GM06990 (cell line): ENCODE data around the gene BATF3.

ENCODE experiments used
- DNase-seq: peaks from one replicate; pipeline ENCODE4 v3.0.0-alpha.2; 2011; ENCODE audit not compliant: insufficient read length; ENCODE audit errors: extremely low read depth
- H3K27me3 ChIP-seq: replicated peaks from 2 replicates; pipeline ENCODE4 v1.6.0; 2011; ENCODE audit warnings: low read length; ENCODE audit not compliant: control insufficient read depth, insufficient read depth
- H3K36me3 ChIP-seq: 2 replicates; pipeline ENCODE4 v1.5.1; 2011; ENCODE audit warnings: low read length; ENCODE audit not compliant: control insufficient read depth, insufficient read depth
- H3K4me3 ChIP-seq: replicated peaks from 2 replicates; pipeline ENCODE4 v1.5.1; 2011; ENCODE audit warnings: low read depth, mild to moderate bottlenecking, control low read depth, low read length
- TF ChIP-seq, protein P1 (sequence below): IDR thresholded peaks from 2 replicates; pipeline ENCODE4 v1.5.1; 2011; ENCODE audit warnings: low read length, control low read depth, mild to moderate bottlenecking, inconsistent platforms; ENCODE audit not compliant: insufficient read depth, poor library complexity, severe bottlenecking

Gene BATF3

GRCh38 chr1:212701910-212702309, 2.3 kb upstream of the BATF3 start:
- TF ChIP-seq, protein P1, sequence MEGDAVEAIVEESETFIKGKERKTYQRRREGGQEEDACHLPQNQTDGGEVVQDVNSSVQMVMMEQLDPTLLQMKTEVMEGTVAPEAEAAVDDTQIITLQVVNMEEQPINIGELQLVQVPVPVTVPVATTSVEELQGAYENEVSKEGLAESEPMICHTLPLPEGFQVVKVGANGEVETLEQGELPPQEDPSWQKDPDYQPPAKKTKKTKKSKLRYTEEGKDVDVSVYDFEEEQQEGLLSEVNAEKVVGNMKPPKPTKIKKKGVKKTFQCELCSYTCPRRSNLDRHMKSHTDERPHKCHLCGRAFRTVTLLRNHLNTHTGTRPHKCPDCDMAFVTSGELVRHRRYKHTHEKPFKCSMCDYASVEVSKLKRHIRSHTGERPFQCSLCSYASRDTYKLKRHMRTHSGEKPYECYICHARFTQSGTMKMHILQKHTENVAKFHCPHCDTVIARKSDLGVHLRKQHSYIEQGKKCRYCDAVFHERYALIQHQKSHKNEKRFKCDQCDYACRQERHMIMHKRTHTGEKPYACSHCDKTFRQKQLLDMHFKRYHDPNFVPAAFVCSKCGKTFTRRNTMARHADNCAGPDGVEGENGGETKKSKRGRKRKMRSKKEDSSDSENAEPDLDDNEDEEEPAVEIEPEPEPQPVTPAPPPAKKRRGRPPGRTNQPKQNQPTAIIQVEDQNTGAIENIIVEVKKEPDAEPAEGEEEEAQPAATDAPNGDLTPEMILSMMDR = no peak
- no peak for DNase-seq
- no peak overlapping the region for H3K4me3 ChIP-seq
- H3K36me3 ChIP-seq = no peaks in the 10 kb centered on the region
- no peaks in the 10 kb centered on the region for H3K27me3 ChIP-seq

- Histone ChIP-seq H3K4me3 (peak overlapping the region; percentile 81), H3K27me3 (no peaks in the 10 kb centered on the region), H3K36me3 (no peaks in the 10 kb centered on the region)
- no peak for DNase-seq
- TF ChIP-seq, protein P1 = peak; percentile 20
Observed at GRCh38 chr1:212700892-212701819, 1.5 kb upstream of the BATF3 start.

GRCh38 chr1:212700223-212700891, 717 bp upstream of the BATF3 start:
- no peaks in the 10 kb centered on the region for H3K36me3 ChIP-seq
- peak; percentile 82 for DNase-seq
- no peaks in the 10 kb centered on the region for H3K27me3 ChIP-seq
- TF ChIP-seq, protein P1 = no peak
- H3K4me3 ChIP-seq = peak overlapping the region; percentile 81

DNA sequence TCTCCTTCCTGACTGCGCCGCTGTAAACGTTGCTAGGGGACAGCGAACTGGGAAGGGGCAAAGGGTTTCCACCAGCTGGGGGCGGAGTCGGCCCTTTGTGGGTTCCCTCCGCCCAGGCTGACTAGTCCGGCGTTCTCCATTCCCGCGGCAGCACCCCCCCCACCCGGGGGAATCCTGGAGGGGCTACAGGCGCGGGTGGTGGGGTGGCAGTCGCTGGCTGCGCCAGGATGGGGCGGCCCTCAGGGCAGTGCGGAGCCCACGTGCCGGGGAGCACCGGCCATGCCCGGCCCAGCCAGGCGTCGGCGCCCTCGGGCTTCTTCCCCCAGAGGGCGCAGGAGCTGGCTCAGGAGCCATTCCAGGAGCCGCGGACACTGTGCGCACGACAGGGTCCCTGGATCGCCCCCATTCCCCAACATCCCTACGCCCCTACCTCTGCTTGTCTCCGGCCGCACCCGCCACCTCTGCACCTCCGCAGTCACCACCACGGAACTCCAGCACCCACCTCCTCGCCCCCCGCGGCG, 476 bp downstream of the BATF3 start:
- no peaks in the 10 kb centered on the region for H3K27me3 ChIP-seq
- H3K36me3 ChIP-seq = no peaks in the 10 kb centered on the region
- H3K4me3 ChIP-seq = peak overlapping the region; percentile 81
- TF ChIP-seq, protein P1 = peak; percentile 67
- peak; percentile 81 for DNase-seq

- TF ChIP-seq, protein P1 = no peak
Observed at GRCh38 chr1:212698467-212699103, 1.1 kb downstream of the BATF3 start.

More at GRCh38 chr1:212698467-212699103, 1.1 kb downstream of the BATF3 start:
- DNase-seq = no peak
- Histone ChIP-seq H3K36me3 (no peaks in the 10 kb centered on the region), H3K27me3 (no peaks in the 10 kb centered on the region), H3K4me3 (peak overlapping the region; percentile 81)
